SIG-M5 (cell line): Measurements from ENCODE around the gene ZDHHC7.

ENCODE experiments used
- DNase-seq: peaks from one replicate; lab custom pipeline; 2025; lab: John Stamatoyannopoulos, UW

Gene ZDHHC7

GRCh38 chr16:84964386-84965128 lies 46.8 kb downstream of the ZDHHC7 start:
- DNase-seq, result no peak

- no peak for DNase-seq
These were observed 48.3 kb downstream of the ZDHHC7 start for GRCh38 chr16:84963066-84963465.

GRCh38 chr16:84960942-84961341 lies 50.4 kb downstream of the ZDHHC7 start:
- no peak for DNase-seq

- DNase-seq, result no peak
These were observed 51.4 kb downstream of the ZDHHC7 start for GRCh38 chr16:84959784-84960417.

- no peak for DNase-seq
These were observed 52.2 kb downstream of the ZDHHC7 start for GRCh38 chr16:84959045-84959576.

GRCh38 chr16:84957792-84958191 lies 53.5 kb downstream of the ZDHHC7 start:
- no peak for DNase-seq

GRCh38 chr16:84957192-84957591 lies 54.1 kb downstream of the ZDHHC7 start:
- DNase-seq, result no peak

GRCh38 chr16:84955427-84955826 lies 55.9 kb downstream of the ZDHHC7 start:
- DNase-seq, result no peak

GRCh38 chr16:84953190-84953746 lies 58.1 kb downstream of the ZDHHC7 start:
- DNase-seq, result no peak

- DNase-seq, result no peak
These were observed 58.8 kb downstream of the ZDHHC7 start for GRCh38 chr16:84952335-84953189.

- DNase-seq, result no peak
These were observed 60.4 kb downstream of the ZDHHC7 start for GRCh38 chr16:84950906-84951305.

- DNase-seq, result no peak
These were observed 61.4 kb downstream of the ZDHHC7 start for GRCh38 chr16:84949772-84950436.

- no peak for DNase-seq
These were observed 62.3 kb downstream of the ZDHHC7 start for GRCh38 chr16:84948851-84949610.

GRCh38 chr16:84947996-84948850 lies 63.1 kb downstream of the ZDHHC7 start:
- no peak for DNase-seq

GRCh38 chr16:84947022-84947421 lies 64.3 kb downstream of the ZDHHC7 start:
- DNase-seq, result no peak

GRCh38 chr16:84943620-84944019 lies 67.7 kb downstream of the ZDHHC7 start:
- DNase-seq, result no peak

GRCh38 chr16:84942786-84943185 lies 68.5 kb downstream of the ZDHHC7 start:
- no peak for DNase-seq

- DNase-seq, result no peak
These were observed 69.4 kb downstream of the ZDHHC7 start for GRCh38 chr16:84941921-84942320.

GRCh38 chr16:84940670-84941551 lies 70.4 kb downstream of the ZDHHC7 start:
- DNase-seq, result no peak
